Measurements from ENCODE around the gene DNM3. TPM values are rescaled to one million over a fixed set of nuclear protein-coding genes. Genes with fewer than 3 reads are reported as not detected.

Gene DNM3
- total and polyA plus RNA-seq, 4 donors: 38.5 to 93.9 (median 48.5) TPM

DNA sequence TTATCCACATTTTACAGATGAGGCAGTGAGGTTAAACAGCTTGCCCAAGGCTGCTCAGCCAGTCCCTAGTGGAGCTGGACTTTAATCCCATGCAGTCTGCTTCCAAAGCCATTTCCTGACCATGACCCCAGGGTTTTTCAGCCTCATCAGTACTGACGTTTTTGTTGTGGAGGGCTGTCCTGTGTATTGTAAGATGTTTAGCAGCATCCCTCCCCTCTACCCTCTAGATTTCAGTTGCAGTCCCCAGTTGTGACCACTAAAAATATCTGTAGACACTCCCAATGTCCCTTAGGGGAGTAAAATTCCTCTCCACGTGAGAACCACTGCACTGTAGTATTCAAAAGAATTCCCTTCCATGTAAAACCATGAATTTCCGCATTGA is 549.0 kb downstream of the DNM3 start:
- no peak for DNase-seq (ENCODE audit: low read depth in 4 of 6, low spot score in 6 of 6)
- WGBS (ENCODE audit: insufficient coverage): no CpG with 5 or more reads among the region's 3 CpGs
- peak overlapping the region; percentile 57 for H3K27ac ChIP-seq (ENCODE audit: low read depth, low read length)

DNA sequence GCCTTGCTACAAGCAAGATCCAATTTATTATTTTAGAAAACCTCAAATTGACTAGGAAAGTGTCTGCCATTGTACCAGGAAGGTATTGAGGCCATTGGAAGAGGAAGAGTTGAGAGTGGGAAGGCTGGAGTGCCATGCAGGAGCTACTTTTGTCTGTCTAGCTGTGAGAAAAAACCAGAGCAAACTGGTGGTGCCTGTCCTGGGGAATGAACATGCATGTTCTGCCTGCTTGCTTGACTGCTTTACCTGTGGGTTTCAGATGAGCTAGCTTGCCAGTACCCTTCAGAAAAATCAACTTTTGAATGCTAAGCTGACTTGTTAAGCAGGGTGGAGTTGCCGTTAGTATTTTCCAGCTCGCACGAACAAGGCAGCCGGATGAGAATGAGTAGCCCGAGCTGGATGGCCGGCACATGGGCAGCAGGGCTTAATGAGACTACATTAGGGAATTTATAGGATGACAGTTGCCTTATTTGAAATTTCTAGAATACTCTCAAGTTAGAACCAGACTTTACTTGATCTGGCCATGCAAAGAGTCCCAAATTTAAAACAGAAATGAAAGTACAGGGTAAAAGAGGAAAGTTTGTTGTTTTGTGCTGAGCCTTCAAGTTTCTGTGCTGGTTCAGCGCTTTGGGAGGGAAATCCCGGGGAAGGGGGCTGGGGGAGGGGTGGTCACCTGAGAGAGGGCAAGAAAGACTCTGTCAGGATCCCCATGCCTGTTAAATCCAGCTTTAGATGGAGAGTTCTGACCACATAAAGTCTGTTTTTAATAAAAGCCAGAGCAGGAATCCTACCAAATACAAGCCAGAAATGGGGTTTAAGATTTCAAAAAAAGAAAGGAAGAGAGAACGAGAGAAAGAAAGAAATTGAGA is 549.6 kb downstream of the DNM3 start:
- no peak for DNase-seq (ENCODE audit: low read depth in 4 of 6, low spot score in 6 of 6)
- Histone ChIP-seq H3K4me1 (ENCODE audit: control insufficient read depth, insufficient read depth, low read length) (peaks cover 3% of the 10 kb centered on the region), H3K36me3 (ENCODE audit: control insufficient read depth, insufficient read depth, low read length) (peaks cover 10% of the 10 kb centered on the region), H3K9me3 (ENCODE audit: control insufficient read depth, insufficient read depth, low read length) (no peaks in the 10 kb centered on the region), H3K27ac (ENCODE audit: low read depth, low read length) (peak overlapping the region; percentile 57), H3K27me3 (ENCODE audit: control insufficient read depth, insufficient read depth, low read length) (no peaks in the 10 kb centered on the region), H3K4me3 (ENCODE audit: low read depth, low read length) (no peak overlapping the region)
- WGBS (ENCODE audit: insufficient coverage): 49% methylated on average over 5 of the region's 9 CpGs

More for the DNA sequence above, 549.0 kb downstream of the DNM3 start:
- Histone ChIP-seq H3K36me3 (ENCODE audit: control insufficient read depth, insufficient read depth, low read length) (peaks cover 10% of the 10 kb centered on the region), H3K4me1 (ENCODE audit: control insufficient read depth, insufficient read depth, low read length) (peaks cover 3% of the 10 kb centered on the region), H3K27me3 (ENCODE audit: control insufficient read depth, insufficient read depth, low read length) (no peaks in the 10 kb centered on the region), H3K4me3 (ENCODE audit: low read depth, low read length) (no peak overlapping the region), H3K9me3 (ENCODE audit: control insufficient read depth, insufficient read depth, low read length) (no peaks in the 10 kb centered on the region)

DNA sequence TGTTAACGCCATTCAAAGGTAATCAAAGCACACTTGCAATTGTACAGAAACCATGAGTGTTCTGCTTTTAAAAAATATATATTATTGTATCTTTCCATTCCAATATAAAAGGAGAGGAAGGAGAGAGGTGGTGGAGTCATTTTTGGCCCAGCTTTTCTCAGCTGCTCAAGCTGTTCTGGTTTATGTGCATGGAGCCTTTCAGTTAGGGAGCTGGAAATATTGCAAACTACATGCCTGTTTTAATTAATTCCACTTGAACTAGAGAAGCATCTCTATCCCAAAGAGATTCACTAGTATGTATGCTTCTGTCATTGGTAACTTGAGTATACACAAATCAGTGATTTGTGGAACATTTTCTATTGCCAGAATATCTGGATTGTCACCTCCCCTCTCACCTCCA is 550.7 kb downstream of the DNM3 start:
- no CpG with 5 or more reads among the region's 1 CpG for WGBS (ENCODE audit: insufficient coverage)
- H3K9me3 ChIP-seq (ENCODE audit: control insufficient read depth, insufficient read depth, low read length): no peaks in the 10 kb centered on the region
- H3K36me3 ChIP-seq (ENCODE audit: control insufficient read depth, insufficient read depth, low read length): peaks cover 10% of the 10 kb centered on the region
- H3K27me3 ChIP-seq (ENCODE audit: control insufficient read depth, insufficient read depth, low read length): no peaks in the 10 kb centered on the region
- H3K4me3 ChIP-seq (ENCODE audit: low read depth, low read length): no peak overlapping the region
- peak overlapping the region; percentile 57 for H3K27ac ChIP-seq (ENCODE audit: low read depth, low read length)
- no peak for DNase-seq (ENCODE audit: low read depth in 4 of 6, low spot score in 6 of 6)
- H3K4me1 ChIP-seq (ENCODE audit: control insufficient read depth, insufficient read depth, low read length): peaks cover 3% of the 10 kb centered on the region

DNA sequence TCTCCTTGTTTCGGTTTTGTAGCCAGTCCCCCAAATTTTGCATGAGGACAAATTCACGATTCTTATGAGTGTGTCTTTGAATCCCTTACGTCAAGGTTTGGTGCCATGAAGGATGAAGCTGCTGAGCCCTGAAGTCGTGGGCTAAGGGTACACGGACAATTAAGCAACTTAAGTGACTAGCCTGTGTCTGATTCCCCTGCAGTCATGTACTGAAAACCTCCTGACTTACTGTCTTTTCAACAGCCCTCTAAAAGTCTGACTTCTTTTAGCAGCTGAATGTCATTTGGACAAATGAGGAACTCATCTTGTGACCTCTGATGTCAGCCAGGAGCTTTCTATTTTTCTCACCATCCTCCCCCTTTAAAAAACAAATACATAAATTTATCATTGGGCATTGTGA is 552.1 kb downstream of the DNM3 start:
- WGBS (ENCODE audit: insufficient coverage): 57% methylated on average over 4 of the region's 5 CpGs
- H3K4me3 ChIP-seq (ENCODE audit: low read depth, low read length): no peak overlapping the region
- no peaks in the 10 kb centered on the region for H3K9me3 ChIP-seq (ENCODE audit: control insufficient read depth, insufficient read depth, low read length)
- DNase-seq (ENCODE audit: low read depth in 4 of 6, low spot score in 6 of 6): no peak
- peaks cover 3% of the 10 kb centered on the region for H3K4me1 ChIP-seq (ENCODE audit: control insufficient read depth, insufficient read depth, low read length)
- no peaks in the 10 kb centered on the region for H3K27me3 ChIP-seq (ENCODE audit: control insufficient read depth, insufficient read depth, low read length)
- no peak overlapping the region for H3K27ac ChIP-seq (ENCODE audit: low read depth, low read length)
- H3K36me3 ChIP-seq (ENCODE audit: control insufficient read depth, insufficient read depth, low read length): peaks cover 6% of the 10 kb centered on the region

DNA sequence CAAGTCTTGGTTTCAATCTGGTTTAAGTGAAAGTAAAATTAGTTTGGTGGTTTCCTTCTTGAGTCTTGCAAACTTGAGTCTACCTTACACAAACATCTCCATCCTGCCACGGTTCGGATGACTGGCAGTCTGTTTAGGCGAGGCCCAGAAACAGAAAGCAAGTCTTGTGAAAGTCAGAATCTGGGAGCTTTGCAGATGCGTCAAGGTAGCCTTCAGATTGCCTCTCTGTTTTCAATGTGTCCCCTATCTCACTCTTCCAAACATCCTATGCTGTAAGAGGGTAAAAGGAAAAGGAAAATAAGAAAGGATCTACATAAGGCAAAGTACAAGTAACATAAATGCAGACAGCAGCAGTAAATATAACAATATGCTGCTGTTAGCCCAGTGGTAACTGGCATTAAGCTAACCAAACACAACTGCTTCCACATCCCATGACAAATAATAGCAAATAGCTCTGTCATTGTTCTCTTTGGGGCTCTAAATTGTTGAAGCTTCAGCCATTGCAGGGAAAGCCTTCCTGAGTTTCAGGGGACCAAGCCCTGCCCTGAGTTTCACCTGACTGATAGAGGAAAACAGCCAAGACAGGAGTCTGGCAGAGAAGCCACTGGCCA is 552.9 kb downstream of the DNM3 start:
- Histone ChIP-seq H3K4me1 (ENCODE audit: control insufficient read depth, insufficient read depth, low read length) (peaks cover 3% of the 10 kb centered on the region), H3K4me3 (ENCODE audit: low read depth, low read length) (no peak overlapping the region), H3K9me3 (ENCODE audit: control insufficient read depth, insufficient read depth, low read length) (no peaks in the 10 kb centered on the region), H3K27ac (ENCODE audit: low read depth, low read length) (peak overlapping the region; percentile 36), H3K27me3 (ENCODE audit: control insufficient read depth, insufficient read depth, low read length) (no peaks in the 10 kb centered on the region), H3K36me3 (ENCODE audit: control insufficient read depth, insufficient read depth, low read length) (peaks cover 3% of the 10 kb centered on the region)
- DNase-seq (ENCODE audit: low read depth in 4 of 6, low spot score in 6 of 6): no peak
- WGBS (ENCODE audit: insufficient coverage): 64% methylated on average over 3 of the region's 4 CpGs

DNA sequence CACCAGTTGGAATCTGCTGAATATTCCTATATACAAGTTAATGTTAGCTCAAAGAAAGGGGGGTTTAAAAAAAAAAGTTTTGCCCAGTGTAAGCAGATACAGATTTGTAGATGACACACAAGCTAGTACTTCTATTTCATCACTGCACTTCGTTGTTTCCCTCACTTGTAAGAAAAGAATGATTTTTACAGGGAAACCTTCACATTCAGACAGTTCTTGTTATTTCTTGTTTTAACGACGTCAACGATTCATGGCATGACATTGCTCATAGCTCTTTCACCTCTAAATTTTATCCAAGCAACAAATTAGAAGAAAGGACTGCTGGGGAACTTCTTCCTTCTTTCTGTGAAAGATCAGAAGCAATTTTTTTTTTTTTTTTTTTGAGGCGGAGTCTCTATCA is 553.5 kb downstream of the DNM3 start:
- Histone ChIP-seq H3K27ac (ENCODE audit: low read depth, low read length) (no peak overlapping the region), H3K9me3 (ENCODE audit: control insufficient read depth, insufficient read depth, low read length) (no peaks in the 10 kb centered on the region), H3K27me3 (ENCODE audit: control insufficient read depth, insufficient read depth, low read length) (no peaks in the 10 kb centered on the region), H3K4me1 (ENCODE audit: control insufficient read depth, insufficient read depth, low read length) (peaks cover 3% of the 10 kb centered on the region), H3K4me3 (ENCODE audit: low read depth, low read length) (no peak overlapping the region), H3K36me3 (ENCODE audit: control insufficient read depth, insufficient read depth, low read length) (peaks cover 3% of the 10 kb centered on the region)
- 80% methylated on average over 1 of the region's 5 CpGs for WGBS (ENCODE audit: insufficient coverage)
- no peak for DNase-seq (ENCODE audit: low read depth in 4 of 6, low spot score in 6 of 6)

DNA sequence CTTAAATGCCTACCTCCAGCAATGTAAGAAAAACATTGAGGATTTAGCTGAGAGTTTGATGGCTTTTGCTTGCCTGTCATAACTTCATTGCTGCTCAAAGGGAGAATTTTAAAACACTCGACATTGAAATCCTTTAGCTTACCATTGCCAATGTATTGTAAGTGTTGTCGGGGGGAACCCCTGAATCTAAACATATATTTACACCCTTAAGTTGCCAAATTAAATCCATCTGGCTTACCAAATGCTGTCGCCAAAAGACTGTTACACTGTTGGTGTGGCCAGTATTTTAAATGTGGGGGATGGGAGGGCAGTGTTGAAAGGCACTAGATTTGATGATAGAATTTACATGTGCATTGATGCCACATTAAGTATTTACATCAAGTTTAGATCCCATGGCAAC is 554.3 kb downstream of the DNM3 start:
- WGBS (ENCODE audit: insufficient coverage): no CpG with 5 or more reads among the region's 3 CpGs
- H3K4me1 ChIP-seq (ENCODE audit: control insufficient read depth, insufficient read depth, low read length): peaks cover 7% of the 10 kb centered on the region
- peak in 1 of 6 donors; percentile 72 for DNase-seq (ENCODE audit: low read depth in 4 of 6, low spot score in 6 of 6)

DNA sequence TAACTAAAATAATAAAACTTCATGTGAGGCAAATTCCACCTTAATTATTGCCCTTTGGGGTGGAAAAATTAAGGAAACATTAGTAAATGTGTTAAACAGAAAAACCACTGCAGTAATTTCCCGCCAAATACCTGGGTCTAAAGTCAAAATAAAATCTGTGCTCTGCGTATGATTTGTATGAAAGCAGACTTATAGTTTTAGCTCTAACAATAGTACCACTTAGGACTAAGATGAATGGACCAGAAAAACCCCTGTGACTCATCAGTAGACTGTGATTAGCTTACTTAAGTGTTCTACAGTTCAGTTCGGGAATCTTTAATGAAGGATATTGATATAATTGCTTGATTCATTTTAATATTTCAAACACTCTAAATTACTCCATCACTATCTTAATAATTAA is 555.9 kb downstream of the DNM3 start:
- peak in 1 of 6 donors; percentile 25 for DNase-seq (ENCODE audit: low read depth in 4 of 6, low spot score in 6 of 6)
- H3K9me3 ChIP-seq (ENCODE audit: control insufficient read depth, insufficient read depth, low read length): no peaks in the 10 kb centered on the region
- H3K4me3 ChIP-seq (ENCODE audit: low read depth, low read length): no peak overlapping the region
- no CpG with 5 or more reads among the region's 3 CpGs for WGBS (ENCODE audit: insufficient coverage)
- no peaks in the 10 kb centered on the region for H3K27me3 ChIP-seq (ENCODE audit: control insufficient read depth, insufficient read depth, low read length)
- H3K4me1 ChIP-seq (ENCODE audit: control insufficient read depth, insufficient read depth, low read length): peaks cover 7% of the 10 kb centered on the region
- peaks cover 3% of the 10 kb centered on the region for H3K36me3 ChIP-seq (ENCODE audit: control insufficient read depth, insufficient read depth, low read length)
- H3K27ac ChIP-seq (ENCODE audit: low read depth, low read length): peak overlapping the region; percentile 10

More for the DNA sequence above, 554.3 kb downstream of the DNM3 start:
- Histone ChIP-seq H3K27ac (ENCODE audit: low read depth, low read length) (no peak overlapping the region), H3K36me3 (ENCODE audit: control insufficient read depth, insufficient read depth, low read length) (peaks cover 3% of the 10 kb centered on the region), H3K9me3 (ENCODE audit: control insufficient read depth, insufficient read depth, low read length) (no peaks in the 10 kb centered on the region), H3K27me3 (ENCODE audit: control insufficient read depth, insufficient read depth, low read length) (no peaks in the 10 kb centered on the region), H3K4me3 (ENCODE audit: low read depth, low read length) (no peak overlapping the region)

DNA sequence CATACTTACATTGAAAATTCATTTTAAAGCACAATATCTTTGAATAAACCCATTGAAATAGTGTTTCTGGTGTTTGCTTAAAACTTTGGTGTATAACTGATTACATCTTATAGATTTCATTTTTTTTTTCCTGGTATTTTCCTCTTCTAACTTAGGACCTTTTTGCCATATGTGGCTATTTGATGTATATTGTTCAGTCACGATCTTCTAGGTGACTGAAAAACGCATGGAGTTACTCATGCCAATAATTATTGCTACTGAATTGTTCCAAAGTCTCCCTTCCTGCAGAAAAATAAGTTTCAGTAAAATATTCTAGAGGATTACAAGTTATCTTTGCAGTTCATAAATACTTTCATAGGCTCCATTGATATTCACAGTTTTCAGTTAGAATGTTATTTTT is 556.3 kb downstream of the DNM3 start:
- no peak overlapping the region for H3K4me3 ChIP-seq (ENCODE audit: low read depth, low read length)
- H3K27ac ChIP-seq (ENCODE audit: low read depth, low read length): peak overlapping the region; percentile 85
- H3K36me3 ChIP-seq (ENCODE audit: control insufficient read depth, insufficient read depth, low read length): peaks cover 3% of the 10 kb centered on the region
- WGBS (ENCODE audit: insufficient coverage): no CpG with 5 or more reads among the region's 2 CpGs
- DNase-seq (ENCODE audit: low read depth in 4 of 6, low spot score in 6 of 6): no peak
- peaks cover 7% of the 10 kb centered on the region for H3K4me1 ChIP-seq (ENCODE audit: control insufficient read depth, insufficient read depth, low read length)
- H3K9me3 ChIP-seq (ENCODE audit: control insufficient read depth, insufficient read depth, low read length): no peaks in the 10 kb centered on the region
- H3K27me3 ChIP-seq (ENCODE audit: control insufficient read depth, insufficient read depth, low read length): no peaks in the 10 kb centered on the region

DNA sequence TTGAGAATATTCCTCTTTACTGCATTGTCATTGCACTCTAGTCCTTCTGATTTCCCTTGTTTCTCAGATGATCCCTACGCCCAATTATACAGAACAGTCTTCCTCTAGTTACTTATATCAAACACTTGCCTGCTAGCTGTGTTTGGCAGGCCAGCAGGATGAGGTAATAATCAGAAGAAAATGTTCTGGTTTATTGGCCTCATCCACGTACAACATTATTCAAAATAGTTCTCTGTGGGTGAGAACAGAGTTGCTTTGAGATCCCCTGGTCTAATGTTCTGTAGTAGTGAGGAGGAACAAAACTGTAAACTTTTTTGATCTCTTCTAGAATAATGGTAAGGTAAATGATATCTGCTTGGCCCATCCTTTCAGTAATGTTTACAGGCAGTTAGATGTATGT is 556.9 kb downstream of the DNM3 start:
- peaks cover 7% of the 10 kb centered on the region for H3K4me1 ChIP-seq (ENCODE audit: control insufficient read depth, insufficient read depth, low read length)
- no peak for DNase-seq (ENCODE audit: low read depth in 4 of 6, low spot score in 6 of 6)
- H3K27me3 ChIP-seq (ENCODE audit: control insufficient read depth, insufficient read depth, low read length): no peaks in the 10 kb centered on the region
- WGBS (ENCODE audit: insufficient coverage): no CpG with 5 or more reads among the region's 2 CpGs
- H3K36me3 ChIP-seq (ENCODE audit: control insufficient read depth, insufficient read depth, low read length): peaks cover 3% of the 10 kb centered on the region
- peak overlapping the region; percentile 85 for H3K27ac ChIP-seq (ENCODE audit: low read depth, low read length)
- no peak overlapping the region for H3K4me3 ChIP-seq (ENCODE audit: low read depth, low read length)
- H3K9me3 ChIP-seq (ENCODE audit: control insufficient read depth, insufficient read depth, low read length): no peaks in the 10 kb centered on the region
